GF-D8 (cell line): Measurements from ENCODE around the gene JAKMIP2.
"Not testable (repeated sequence)": the region's sequence is repeated elsewhere in the genome, so short reads cannot be mapped to it uniquely, and the experiment has no call there.

Experiments used
- DNase-seq: peaks from one replicate; lab custom pipeline; 2025; lab: John Stamatoyannopoulos, UW

The JAKMIP2 gene

DNA sequence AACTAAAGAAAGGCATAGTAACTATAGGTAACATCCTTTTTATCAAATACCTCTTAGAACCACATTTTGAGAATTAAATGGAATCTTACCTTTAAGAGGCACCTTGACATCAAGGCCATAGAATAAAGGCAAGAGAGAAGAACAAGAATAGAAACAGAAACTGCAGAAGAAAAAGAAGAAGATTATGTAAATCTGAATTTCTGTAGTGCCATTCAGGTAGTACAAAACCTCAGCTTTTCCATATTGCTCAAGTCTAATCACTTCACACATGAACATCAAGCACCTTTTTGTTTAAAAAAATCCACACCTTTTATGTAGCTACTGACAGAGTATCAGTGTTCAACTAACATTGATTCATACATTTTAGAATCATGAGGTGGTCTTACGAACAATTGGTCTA lies 180.9 kb downstream of the JAKMIP2 start:
- DNase-seq = no peak

DNA sequence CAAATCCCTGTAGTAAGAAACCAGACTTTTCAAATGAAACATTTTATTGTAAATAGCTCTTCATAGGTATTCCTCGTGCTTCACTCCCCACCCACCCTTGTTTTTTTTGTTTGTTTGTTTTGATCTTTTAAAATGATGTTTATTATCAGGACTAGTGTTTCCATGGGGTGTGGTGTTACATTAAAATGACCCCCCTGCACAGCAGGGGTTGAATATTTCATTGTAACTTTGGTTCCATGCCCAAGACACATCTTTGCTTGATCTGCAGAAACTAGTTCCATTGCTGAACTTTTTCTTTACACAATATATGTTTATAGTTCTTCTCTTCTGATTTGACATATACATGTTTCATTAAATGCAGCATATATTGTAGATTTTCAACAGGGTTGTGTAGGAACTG lies 191.4 kb downstream of the JAKMIP2 start:
- DNase-seq = no peak

DNA sequence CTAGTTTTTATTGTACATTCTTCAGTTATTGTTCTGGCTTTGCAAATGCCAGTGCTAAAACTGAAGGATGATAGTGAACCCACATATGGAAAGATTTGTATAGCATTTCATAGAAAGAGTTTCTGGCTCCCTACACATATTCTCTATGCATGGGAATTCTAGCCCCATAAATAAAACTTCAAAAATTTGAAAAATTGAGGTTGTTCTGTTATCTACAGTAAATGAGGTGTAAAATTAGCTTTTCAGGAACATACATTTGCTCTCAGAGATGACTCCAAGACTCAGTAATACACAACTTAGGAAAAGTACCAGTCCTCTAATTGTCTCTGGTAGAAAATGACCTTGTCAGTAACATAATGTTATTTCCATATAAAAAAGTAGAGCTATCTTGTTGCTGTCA lies 192.4 kb downstream of the JAKMIP2 start:
- DNase-seq = no peak

DNA sequence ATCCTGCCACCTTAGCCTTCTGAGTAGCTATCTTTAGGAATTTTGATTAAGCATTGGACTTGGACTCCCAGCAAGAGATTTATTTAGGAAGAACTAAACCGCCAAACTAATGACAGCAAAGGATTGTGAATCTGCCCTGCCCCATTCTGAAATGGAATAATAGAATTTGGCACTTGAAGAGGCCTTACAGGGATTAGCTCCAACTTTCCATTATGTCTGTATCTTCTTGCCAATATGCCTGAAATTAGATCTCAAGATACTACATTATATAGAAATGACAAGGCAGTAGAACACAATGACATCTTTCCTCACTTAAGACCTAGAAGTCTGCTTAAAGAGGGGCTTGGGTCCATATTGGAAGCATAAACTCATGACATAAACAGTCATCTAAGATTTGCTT lies 195.7 kb downstream of the JAKMIP2 start:
- DNase-seq = no peak

DNA sequence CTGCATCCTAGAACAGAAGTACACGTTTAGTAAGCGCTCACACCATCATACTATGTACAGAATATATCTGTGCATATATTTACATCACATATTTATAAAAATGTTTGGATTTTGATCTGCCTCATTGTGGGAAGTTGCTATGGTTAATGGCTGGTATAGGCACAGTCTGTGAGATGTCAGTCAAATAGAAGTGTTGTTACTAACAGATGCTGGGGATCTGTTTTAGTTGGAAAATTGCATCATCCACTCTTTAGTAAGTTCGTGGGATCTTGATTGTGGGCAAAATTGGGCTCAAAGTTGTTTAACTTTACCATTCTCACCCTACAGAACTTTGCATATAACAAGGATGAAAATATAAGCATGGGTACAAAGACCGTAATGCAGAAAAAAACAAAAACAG lies 196.3 kb downstream of the JAKMIP2 start:
- no peak for DNase-seq

DNA sequence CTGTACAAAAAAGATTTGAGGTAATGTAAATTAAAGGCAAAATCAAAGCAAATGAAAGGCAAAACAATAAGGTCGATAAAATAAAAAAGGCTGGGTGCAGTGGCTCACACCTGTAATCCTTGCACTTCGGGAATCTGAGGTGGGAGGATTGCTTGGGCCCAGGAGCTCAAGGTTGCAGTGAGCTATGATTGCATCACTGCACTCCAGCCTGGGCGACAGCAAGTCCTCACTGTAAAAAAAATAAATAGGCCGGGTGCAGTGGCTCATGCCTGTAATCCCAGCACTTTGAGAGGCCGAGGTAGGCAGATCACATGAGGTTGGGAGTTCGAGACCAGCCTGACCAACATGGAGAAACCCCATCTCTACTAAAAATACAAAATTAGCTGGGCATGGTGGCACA lies 200.3 kb downstream of the JAKMIP2 start:
- DNase-seq = not testable (repeated sequence)

DNA sequence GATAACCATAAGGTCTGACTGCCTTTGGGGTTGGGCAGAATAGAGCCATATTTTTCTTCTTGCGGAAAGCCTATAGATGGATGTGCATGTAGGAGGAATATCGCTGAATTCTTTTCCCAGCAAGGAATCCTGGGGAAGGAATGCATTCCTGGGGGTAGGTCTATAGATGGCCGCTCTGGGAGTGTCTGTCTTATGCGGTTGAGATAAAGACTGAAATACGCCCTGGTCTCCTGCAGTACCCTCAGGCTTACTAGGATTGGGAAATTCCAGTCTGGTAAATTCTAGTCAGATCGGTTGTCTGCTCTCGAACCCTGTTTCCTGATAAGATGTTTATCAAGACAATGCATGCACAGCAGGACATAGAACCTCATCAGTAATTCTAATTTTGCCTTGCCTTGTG lies 202.1 kb downstream of the JAKMIP2 start:
- not testable (repeated sequence) for DNase-seq

DNA sequence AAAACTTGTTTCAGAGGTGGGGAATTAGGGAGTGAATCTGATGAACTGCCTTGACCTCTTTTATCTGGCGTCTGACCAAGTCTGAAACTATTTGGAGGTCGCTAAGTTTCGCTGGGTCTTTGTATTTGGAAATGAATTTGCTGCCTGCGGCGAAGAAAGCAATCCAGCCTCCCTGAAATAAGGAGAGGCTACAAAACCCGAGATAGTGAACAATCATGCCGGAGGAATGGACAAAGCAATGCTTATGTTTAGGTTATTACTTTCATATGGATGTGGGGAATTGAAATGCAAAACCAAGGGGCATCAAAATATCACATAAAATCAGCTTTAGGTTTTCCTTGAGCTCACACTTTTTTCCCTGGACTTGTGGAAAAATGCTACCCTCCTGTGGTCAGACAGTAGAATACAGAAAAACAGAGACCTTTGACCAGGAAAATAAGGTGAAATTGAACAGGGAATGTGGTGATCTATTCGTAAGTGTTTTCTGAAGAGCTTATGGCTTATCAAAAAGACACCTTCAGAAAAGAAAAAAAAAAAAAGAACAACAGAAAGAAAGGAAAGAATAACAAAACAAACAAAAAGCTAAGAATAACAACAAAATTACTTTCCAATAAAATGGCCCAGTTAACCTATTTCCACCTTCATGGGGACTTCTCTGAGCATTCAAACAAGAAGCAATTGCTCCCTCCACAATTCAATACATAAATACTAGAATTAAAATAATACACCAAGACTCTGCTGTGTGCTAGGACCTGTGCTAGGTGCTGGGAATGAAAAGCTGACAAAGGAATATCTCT lies 204.1 kb downstream of the JAKMIP2 start:
- no peak for DNase-seq

DNA sequence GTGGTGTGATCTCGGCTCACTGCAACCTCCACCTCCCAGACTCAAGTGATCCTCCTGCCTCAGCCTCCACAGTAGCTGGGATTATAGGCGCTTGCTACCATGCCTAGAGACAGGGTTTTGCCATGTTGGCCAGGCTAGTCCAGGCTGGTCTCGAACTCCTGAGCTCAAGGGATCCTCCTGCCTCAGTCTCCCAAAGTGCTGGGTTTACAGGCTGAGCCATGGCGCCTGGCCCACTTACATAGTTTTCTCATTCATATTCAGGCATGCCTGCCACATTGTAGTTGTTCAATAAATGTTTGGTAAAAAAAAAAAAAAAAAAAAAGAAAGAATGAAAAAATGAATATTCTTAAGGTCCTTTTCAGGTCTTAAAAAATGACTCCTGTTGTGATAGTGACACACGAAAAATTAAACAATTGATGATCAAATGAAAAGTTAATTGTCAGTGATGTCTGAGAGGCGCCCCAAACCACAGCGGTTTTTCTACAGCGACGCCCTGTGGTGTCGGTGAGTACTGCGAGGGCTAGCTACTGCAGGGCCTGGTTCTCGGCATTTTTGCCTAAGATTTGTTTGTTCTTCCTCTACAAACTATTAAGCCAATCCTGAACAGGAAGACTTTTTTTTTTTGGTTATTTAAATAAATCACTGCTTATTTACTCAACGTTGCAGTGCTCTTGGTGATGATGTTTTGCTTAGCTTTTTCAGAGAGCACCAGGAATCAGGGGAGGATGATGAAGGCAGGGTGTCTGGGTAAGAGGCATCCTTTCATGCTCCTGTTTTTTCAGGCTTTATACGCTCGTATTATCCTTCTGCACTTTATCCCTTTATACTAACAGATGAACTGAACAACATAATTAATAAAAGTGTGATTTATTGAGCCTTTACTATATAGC lies 205.6 kb downstream of the JAKMIP2 start:
- no peak for DNase-seq

DNA sequence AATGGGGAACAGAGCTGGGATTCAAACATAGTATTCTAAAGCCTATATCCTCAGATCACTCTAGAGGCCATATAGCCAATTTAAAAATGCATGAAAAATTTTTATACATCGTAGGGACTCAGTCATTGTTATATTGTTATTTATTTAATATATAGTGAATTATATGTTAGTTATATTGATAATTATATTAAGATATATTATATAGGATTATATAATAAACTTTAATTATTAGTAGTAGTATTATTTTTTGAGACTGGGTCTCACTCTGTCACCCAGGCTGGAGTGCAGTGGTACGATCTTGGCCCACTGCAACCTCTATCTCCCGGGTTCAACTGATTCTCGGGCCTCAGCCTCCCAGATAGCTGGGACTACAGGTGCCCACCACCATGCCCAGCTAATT lies 206.9 kb downstream of the JAKMIP2 start:
- no peak for DNase-seq

DNA sequence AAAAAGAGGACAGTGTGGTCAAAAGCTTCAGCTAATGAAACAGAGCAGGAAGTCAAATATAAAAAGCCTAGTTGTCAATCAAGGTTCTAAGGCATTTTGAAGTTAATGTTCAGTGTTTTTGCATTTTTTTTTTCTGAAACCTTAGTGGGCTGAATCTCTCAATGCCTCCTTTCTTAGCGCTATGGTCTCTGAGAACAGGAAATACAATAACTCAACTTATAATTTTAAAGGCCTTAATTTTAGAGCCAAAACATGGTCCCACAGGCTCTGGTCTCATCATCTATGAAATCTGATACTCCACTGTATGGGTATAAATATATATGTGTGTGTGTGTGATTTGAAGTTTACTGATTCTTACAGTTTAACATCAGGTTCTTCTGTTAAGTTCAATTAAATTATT lies 209.3 kb downstream of the JAKMIP2 start:
- no peak for DNase-seq

DNA sequence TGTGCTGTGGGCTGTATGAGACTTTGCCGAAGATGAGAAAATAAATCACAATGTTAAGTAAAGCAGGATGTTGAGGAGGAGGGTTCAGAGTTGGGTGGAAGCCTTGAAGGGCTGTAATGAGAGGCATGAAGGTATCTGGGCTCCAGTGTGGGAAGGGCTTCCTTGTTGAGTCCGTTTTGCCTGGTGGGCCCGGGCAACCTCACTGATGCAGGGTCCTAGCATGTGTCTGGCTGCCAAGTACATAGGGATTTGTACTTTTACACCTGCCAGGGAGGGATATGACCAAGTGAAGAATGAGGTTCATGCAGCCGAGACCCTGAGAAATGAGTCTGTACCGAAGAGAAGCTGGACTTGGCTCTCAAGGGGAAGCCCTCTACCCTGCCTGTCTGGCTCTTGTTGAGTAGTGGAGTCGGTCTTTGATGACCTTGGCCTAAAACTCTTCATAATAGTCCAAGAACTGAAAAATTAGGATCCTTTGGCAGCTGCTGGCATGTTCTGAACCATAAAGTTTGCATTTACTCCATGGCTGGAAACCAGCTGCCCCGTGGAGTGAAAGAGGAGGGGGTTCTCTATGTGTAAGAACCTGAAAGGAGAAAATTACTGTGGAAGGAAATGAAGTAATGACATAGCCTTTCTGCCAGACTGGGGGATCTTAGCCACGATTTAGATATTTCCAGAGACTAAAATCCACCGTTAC lies 213.7 kb downstream of the JAKMIP2 start:
- no peak for DNase-seq

DNA sequence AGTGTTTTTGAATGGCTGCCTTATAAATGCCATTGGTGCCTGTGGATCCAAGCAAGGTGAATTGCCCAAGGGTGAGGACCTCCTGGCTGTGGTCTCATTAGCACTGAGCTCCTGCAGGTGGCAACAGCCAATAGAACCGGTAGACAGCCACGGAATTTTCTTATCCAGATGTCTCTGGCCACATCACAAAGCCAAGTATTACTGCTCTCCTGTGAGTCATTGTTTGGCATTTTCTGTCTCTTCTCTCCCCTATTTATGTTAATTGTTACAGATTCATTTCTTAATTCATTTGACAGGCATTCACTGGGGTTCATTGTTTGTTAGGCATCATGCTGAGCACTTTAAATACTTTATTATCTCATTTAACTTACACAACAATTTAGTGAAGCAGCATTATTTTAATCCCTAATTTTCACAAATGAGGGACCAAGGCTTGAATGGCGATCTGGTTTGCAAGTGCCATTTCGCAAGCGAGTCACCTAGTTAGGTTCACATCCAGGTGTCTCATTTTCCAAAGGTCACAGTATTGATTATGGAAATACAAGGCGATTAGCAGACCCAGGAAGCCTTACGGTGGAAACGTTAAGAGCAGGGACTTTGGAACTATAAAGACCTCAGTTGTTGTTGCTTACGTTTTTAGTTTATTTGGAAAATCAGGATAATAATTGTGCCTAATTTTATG lies 214.5 kb downstream of the JAKMIP2 start:
- no peak for DNase-seq

DNA sequence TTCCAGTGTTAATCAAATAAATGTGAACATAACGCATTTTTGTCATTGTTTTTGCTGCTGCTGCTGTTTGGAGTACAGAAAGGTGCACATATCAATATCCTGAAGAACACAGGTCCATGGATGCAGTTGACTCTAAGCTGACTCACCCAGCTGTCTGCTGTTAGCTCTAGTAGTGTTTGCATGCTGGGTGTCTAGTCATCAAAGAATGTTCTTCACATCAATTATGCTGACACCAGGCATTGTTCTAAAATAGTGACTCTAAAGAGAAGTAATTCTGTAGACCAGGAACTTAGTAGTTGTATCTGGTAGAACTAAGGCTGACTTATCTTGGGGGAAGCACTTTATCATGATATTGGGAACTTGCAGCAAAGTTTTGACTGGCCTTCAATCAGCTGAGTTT lies 217.0 kb downstream of the JAKMIP2 start:
- no peak for DNase-seq

DNA sequence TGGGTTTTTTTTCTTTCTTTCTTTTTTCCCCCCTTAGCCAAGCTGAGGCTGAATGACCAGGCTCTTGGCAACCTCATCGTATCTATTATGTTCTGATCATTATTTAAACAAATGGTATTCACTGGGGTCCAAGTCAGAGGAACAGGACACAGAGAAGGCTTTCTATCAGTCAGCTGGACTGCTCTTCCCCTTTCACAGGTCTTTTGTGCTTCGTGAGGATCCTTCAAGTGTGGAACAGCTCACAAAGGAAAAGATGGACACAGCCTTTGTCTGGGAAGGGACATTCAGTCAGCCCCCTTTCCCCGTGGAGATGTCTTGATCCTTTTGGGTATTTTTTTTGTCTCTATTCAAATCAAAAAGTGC lies 218.4 kb downstream of the JAKMIP2 start:
- DNase-seq = no peak

DNA sequence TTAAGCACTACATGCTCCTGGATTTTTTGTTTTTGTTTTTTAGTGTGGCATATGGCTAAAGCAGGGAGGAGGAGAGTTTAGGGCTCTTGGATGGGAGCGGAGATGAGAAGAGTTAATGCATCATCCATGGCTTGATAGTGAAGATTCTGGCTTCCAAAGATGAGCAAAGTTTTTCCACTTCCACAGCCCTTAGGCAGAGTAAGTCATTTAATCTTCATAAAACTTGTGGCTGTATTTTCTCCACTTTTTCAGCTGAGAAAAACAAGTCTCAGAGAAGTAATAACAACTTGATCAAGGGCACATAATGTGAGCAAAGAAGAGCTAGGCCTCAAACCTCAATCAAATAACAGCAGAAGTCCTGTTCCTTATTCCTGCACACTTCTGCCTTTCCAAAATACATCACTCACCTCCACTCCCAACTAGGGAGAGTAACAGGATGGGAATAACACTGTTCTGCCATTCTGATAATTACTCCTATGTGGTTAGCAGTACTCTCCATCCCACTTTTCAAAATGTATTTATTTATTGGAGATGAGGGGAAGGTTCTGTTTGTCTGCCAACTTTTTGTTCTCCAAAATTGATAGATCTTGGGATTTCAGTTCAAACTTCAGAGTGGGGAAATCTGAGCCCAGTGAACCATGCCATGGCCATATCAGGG lies 218.9 kb downstream of the JAKMIP2 start:
- no peak for DNase-seq

DNA sequence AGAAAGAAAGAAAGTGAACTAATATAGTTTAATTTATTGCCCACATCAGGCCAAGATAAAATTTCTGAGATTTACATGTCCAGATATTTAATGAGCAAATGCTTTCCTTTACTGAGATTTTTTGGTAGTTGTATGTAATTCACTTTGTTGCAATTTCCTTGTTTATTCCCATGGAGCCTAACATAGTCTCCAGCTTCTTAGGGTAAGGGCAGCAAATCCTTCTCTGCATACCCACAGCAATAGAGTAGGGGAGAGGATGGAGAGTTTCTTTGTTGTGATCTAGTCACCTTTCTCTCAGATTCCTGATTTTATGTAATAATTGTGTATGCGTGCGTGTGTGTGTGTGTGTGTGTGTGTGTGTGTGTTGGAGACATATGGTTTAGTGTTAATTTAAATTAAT lies 221.1 kb downstream of the JAKMIP2 start:
- DNase-seq = no peak

DNA sequence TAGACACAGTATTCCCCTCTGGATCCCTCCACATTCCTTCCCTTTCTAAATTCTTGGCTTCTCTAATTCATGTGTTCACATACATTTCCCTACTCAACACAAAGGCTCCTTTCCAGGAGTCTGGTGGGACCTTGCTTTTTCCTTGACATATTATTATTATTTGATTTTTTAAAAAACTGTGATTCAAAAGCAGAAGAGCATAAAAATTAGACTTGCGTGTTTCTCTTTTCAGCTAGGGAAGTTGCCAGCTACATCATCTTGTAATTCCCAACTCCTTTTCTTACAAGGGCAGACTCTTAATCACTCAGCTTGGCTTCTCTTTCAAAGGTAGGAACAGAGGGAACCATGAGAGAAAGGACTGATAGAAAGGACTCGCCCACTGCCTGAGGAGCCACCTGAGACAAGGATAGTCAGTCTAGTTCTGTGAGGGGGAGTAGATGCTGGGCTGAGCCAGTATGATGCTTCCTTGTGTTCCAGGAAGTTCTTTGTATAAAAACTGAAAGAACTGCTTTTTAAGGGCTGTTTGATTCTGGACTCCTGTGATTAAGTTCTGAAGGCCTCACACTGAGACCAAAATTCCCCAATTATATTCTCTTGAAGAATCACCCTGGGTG lies 221.7 kb downstream of the JAKMIP2 start:
- no peak for DNase-seq

DNA sequence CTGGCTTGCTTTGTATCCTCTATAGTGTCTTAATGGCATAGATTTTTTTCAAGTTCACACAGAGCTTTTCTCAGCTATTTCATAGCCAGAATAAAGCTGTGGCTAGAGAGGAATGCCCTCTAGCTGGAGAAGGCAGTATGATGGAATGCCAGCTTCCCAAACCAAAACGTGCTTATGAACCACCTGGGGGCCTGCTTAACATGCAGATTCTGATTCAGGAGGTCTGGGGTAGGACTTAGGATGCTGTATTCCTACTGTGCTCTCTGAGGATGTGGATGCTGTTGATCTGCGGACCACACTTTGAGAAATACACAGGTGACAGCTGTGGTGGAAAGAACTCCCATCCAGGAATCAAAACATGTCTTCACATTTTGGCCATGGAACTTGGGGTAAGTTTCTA lies 222.8 kb downstream of the JAKMIP2 start:
- DNase-seq = no peak

DNA sequence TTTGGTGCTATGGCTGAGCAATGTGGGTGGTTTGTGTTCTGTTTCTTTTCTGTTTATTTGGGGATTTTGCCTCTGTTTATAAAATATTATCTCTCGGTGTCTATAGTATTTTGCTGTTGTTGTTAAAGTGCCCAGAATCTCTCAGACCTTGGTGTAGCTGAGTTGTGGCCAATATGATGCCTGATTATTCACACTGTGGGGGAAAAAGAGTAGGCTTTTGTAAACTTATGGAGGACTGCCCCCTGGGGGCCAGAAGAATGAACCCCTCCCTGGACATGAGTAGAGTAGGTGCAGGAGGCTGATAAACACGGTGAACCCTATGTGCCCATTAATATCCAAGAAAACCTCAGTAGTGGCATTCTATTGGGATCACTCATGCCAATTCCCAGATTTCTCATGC lies 223.7 kb downstream of the JAKMIP2 start:
- no peak for DNase-seq
